ENCODE data around the gene ZMAT5.

The ZMAT5 gene

DNA sequence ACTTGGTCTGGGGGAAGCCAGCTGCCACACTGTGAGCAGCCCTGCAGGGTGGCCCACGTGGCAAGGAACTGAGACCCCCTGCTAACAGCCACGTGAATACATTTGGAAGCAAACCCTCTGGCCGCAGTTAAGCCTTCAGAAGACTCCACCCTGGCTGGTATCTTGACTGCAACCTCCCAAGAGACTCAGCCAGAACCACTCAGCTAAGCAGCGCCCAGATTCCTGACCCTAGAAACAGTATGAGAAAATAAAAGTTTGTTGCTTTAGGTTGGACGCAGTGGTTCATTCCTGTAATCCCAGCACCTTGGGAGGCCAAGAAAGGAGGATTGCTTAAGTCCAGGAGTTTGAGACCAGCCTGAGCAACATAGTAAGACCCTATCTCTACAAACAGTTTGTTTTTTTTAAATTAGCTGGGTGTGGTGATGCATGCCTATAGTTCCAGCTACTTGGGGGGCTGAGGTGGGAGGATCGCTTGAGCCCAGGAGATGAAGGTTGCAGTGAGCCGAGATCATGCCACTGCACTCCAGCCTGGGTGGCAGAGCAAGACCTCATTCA, 8.7 kb downstream of the ZMAT5 start:
- TF ChIP-seq, protein P1, sequence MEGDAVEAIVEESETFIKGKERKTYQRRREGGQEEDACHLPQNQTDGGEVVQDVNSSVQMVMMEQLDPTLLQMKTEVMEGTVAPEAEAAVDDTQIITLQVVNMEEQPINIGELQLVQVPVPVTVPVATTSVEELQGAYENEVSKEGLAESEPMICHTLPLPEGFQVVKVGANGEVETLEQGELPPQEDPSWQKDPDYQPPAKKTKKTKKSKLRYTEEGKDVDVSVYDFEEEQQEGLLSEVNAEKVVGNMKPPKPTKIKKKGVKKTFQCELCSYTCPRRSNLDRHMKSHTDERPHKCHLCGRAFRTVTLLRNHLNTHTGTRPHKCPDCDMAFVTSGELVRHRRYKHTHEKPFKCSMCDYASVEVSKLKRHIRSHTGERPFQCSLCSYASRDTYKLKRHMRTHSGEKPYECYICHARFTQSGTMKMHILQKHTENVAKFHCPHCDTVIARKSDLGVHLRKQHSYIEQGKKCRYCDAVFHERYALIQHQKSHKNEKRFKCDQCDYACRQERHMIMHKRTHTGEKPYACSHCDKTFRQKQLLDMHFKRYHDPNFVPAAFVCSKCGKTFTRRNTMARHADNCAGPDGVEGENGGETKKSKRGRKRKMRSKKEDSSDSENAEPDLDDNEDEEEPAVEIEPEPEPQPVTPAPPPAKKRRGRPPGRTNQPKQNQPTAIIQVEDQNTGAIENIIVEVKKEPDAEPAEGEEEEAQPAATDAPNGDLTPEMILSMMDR (IDR thresholded peaks at IDR 0.05; ENCODE audit: borderline replicate concordance, extremely low read depth, low read length, poor library complexity, severe bottlenecking), result no peak
- no peak for TF ChIP-seq EZH2 (IDR thresholded peaks at IDR 0.05; ENCODE audit: borderline replicate concordance, low read depth, low read length, severe bottlenecking)
- 0 out of 2 replicates have a peak, but pooled peaks cover 3% of the 10 kb centered on the region for H4K20me1 ChIP-seq (ENCODE audit: insufficient read depth, low read length)
- H2AFZ ChIP-seq (ENCODE audit: low read depth, low read length), result no peak overlapping the region
- no peaks in the 10 kb centered on the region for H3K9me3 ChIP-seq (ENCODE audit: insufficient read depth, low read length, severe bottlenecking)
- no peaks in the 10 kb centered on the region for H3K27me3 ChIP-seq (ENCODE audit: insufficient read depth, low read length, poor library complexity)
- ATAC-seq (ENCODE audit: insufficient read depth, low read depth) (no peak), DNase-seq (no peak)
- H3K4me1 ChIP-seq (ENCODE audit: insufficient read depth, low read length), result no peaks in the 10 kb centered on the region
- no peaks in the 10 kb centered on the region for H3K36me3 ChIP-seq (ENCODE audit: insufficient read depth, low read length)
- H3K27ac ChIP-seq (ENCODE audit: low read length), result no peak overlapping the region
- 0 out of 2 replicates have a peak, but pooled peaks cover 2% of the 10 kb centered on the region for H3K79me2 ChIP-seq (ENCODE audit: insufficient read depth, low read length)
- H3K9ac ChIP-seq (ENCODE audit: low read depth, low read length), result no peak overlapping the region
- H3K4me2 ChIP-seq (ENCODE audit: insufficient read depth, low read length), result no peak overlapping the region
- no peak overlapping the region for H3K4me3 ChIP-seq (ENCODE audit: low read depth in 1 of 2, low read length in 2 of 2)

DNA sequence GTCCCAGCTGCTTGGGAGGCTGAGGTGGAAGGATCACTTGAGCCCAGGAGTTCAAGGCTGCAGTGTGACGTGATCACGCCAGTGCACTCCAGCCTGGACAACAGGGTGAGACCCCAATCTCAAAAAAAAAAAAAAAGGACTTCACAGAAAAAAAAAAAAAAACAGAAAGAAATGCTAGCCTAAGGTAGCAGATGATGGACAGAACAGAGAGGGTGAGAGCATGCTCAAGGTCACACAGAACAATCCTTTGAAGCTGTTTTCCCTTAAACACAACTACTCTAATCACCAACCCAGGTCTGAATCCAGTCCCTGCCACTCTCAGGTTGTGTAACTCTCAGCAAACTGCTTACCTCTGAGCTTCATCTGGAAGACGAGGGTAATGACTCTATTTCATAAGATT, 9.7 kb downstream of the ZMAT5 start:
- H3K4me3 ChIP-seq (ENCODE audit: low read depth in 1 of 2, low read length in 2 of 2), result no peak overlapping the region
- 0 out of 2 replicates have a peak, but pooled peaks cover 2% of the 10 kb centered on the region for H3K79me2 ChIP-seq (ENCODE audit: insufficient read depth, low read length)
- H3K36me3 ChIP-seq (ENCODE audit: insufficient read depth, low read length), result 0 out of 2 replicates have a peak, but pooled peaks cover 3% of the 10 kb centered on the region
- no peak for TF ChIP-seq EZH2 (IDR thresholded peaks at IDR 0.05; ENCODE audit: borderline replicate concordance, low read depth, low read length, severe bottlenecking)
- TF ChIP-seq, protein P1 (IDR thresholded peaks at IDR 0.05; ENCODE audit: borderline replicate concordance, extremely low read depth, low read length, poor library complexity, severe bottlenecking), result no peak
- no peak overlapping the region for H3K9ac ChIP-seq (ENCODE audit: low read depth, low read length)
- H3K27ac ChIP-seq (ENCODE audit: low read length), result no peak overlapping the region
- DNase-seq, result no peak
- H3K4me1 ChIP-seq (ENCODE audit: insufficient read depth, low read length), result no peaks in the 10 kb centered on the region
- H3K4me2 ChIP-seq (ENCODE audit: insufficient read depth, low read length), result no peak overlapping the region
- no peak overlapping the region for H2AFZ ChIP-seq (ENCODE audit: low read depth, low read length)
- H3K27me3 ChIP-seq (ENCODE audit: insufficient read depth, low read length, poor library complexity), result no peaks in the 10 kb centered on the region
- H3K9me3 ChIP-seq (ENCODE audit: insufficient read depth, low read length, severe bottlenecking), result no peaks in the 10 kb centered on the region
- ATAC-seq (ENCODE audit: insufficient read depth, low read depth), result no peak
- 0 out of 2 replicates have a peak, but pooled peaks cover 3% of the 10 kb centered on the region for H4K20me1 ChIP-seq (ENCODE audit: insufficient read depth, low read length)

DNA sequence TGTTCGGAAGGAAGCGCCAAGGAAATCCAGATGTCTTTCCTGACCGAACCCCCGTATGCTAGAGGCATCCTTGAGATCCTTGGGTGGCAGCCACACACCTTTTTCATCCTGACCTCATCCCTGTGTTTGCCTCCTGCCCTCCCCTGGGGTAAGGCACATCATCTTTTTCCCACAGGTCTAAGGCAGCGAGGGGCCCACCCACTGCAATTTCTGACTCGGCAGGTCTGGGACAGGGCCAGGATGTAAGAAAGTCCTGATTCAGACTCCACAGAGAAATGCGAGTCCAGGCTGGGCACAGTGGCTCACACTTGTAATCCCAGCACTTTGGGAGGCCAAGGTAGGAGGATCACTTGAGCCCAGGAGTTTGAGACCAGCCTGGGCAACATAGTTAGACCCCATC, 10.5 kb downstream of the ZMAT5 start:
- no peak overlapping the region for H3K4me2 ChIP-seq (ENCODE audit: insufficient read depth, low read length)
- 0 out of 2 replicates have a peak, but pooled peaks cover 3% of the 10 kb centered on the region for H3K36me3 ChIP-seq (ENCODE audit: insufficient read depth, low read length)
- H3K79me2 ChIP-seq (ENCODE audit: insufficient read depth, low read length), result 0 out of 2 replicates have a peak, but pooled peaks cover 2% of the 10 kb centered on the region
- DNase-seq (no peak), ATAC-seq (ENCODE audit: insufficient read depth, low read depth) (no peak)
- no peak overlapping the region for H2AFZ ChIP-seq (ENCODE audit: low read depth, low read length)
- no peaks in the 10 kb centered on the region for H3K9me3 ChIP-seq (ENCODE audit: insufficient read depth, low read length, severe bottlenecking)
- 0 out of 2 replicates have a peak, but pooled peaks cover 3% of the 10 kb centered on the region for H4K20me1 ChIP-seq (ENCODE audit: insufficient read depth, low read length)
- no peak overlapping the region for H3K4me3 ChIP-seq (ENCODE audit: low read depth in 1 of 2, low read length in 2 of 2)
- no peaks in the 10 kb centered on the region for H3K27me3 ChIP-seq (ENCODE audit: insufficient read depth, low read length, poor library complexity)
- H3K9ac ChIP-seq (ENCODE audit: low read depth, low read length), result no peak overlapping the region
- no peak overlapping the region for H3K27ac ChIP-seq (ENCODE audit: low read length)
- TF ChIP-seq, protein P1 (IDR thresholded peaks at IDR 0.05; ENCODE audit: borderline replicate concordance, extremely low read depth, low read length, poor library complexity, severe bottlenecking), result no peak
- no peak for TF ChIP-seq EZH2 (IDR thresholded peaks at IDR 0.05; ENCODE audit: borderline replicate concordance, low read depth, low read length, severe bottlenecking)
- no peaks in the 10 kb centered on the region for H3K4me1 ChIP-seq (ENCODE audit: insufficient read depth, low read length)

Measured in DND-41 (cell line).